Femur (tissue), 1 donor: Measurements from ENCODE around the gene PRM3.

ENCODE experiments used
- DNase-seq: peaks from one replicate; pipeline ENCODE4 v3.0.0-alpha.2; 2017

Gene PRM3

DNA sequence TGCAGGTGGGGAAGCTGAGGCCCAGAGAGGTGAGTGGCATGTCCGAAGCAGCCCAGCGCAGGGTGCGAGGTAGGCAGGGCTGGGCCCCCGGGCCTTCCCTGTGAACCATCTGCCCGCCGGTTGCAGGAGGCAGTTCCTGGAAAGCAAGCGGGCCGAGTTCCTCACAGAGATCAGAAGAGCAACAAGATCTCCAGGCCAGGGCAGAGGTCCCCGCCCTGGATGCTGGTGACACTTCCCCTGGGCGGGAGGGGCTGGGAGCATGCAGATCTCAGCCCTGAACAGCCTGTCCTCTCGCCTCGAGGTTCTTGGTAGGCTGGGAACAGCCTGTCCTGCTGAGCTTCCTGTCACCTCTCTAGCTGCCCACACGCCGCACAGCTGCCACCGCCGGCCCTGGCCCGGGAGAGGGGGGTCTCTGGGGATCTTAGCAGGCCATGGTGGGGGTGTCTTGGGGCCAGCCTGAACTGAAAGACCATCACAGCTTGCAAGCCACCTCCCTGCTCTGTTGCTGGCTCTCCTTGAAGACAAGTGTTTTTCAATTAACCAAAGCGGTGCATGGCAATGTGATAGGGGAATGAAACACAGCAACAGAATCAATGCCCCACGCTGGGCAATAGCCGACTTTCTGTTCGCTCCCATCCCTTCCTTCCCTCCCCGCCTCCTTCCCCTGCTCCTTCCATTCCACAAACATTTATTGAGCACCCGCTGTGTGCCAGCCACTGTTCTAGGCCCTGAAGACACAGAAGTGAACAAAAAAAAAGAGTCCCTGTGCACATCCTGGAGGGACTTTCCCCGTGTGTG is 49.1 kb downstream of the PRM3 start:
- no peak for DNase-seq
